Activated CD8-positive, alpha-beta memory T cell treated with anti-CD3 and anti-CD28 coated beads for 1 hour (primary cell): ENCODE measurements around the gene TMA7B.

Experiments used
- DNase-seq, 2 donors: peaks; one replicate each; pipeline ENCODE4 v3.0.0-alpha.2; 2020; ENCODE audit warnings: low read depth in 1 of 2; ENCODE audit errors: extremely low read depth in 1 of 2

The TMA7B gene

GRCh38 chr22:39997939-39998726, 37.9 kb downstream of the TMA7B start:
- DNase-seq = no peak

- DNase-seq = no peak
Observed at GRCh38 chr22:39999144-39999757, 39.1 kb downstream of the TMA7B start.

DNA sequence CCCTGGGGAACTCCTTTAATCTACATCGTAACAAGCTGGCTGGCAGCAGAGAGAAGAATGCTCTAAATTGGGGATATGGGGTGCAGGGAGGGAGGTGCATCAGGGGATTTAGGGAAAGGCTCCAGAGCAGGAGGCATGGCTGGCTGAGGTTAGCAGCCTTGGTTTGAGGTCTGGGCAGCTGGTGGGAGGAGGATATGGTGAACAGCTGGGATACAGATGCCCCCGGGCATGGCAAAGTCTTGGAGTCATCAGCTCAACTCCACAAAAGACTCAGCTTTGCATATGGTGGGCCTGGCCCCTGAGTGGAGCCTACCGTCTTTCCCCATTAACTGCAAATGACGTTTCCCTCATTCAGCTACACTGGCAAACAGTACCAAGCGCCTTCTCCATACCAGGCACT, 40.0 kb downstream of the TMA7B start:
- no peak for DNase-seq

DNA sequence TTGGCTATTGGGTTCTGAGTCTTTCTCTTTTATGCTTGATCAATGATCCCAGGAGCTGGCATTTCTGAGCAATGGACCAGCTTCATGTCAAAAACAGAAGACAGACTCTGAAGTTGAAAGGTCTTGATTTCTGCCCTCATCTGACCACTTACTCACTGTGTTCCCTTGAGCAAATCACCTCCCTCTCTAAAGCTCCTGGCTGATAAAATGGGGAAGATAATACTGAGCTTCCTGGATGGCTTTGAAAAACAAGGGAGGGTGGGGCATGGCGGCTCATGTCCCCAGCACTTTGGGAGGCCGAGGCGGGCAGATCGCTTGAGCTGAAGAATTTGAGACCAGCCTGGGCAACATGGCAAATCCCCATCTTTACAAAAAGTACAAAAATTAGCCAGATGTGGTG, 40.9 kb downstream of the TMA7B start:
- DNase-seq = no peak

DNA sequence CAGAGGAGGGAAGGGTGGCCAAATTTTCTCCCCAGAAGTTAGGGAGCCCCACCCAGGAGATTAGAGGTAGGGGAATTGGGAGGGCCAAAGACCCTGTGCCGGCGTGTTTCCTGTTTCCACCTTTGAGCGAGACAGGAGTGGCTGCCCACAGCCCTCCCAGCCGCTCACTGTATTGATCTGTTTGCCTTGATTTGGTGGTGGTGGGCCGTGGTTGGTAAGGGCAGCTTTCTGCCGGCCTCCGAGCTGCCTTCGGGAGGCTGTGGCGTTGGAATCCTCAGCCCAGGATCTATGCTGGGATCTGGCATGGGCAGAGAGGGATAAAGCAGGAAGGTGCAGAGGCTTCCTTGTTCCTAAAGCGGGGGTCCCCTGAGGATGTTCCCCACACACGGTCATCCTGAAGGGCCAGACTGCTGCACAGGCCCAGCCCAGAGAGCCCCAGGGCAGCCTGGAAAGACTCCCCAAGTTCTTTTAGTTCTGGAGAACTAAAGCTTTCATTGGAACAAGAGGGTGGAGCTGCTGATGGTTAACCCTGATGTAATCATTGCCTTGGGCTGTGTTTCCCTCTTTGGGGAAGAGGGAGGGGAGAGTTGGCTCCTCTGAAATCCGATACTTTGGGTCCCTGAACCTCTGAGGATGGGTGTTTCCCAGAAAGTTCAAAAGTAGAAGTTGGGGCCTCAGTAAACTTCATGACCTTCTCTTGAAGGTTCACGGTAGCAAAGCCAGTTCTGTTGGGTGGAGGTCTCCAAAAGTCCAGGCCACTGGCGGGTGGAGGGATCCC, 41.8 kb downstream of the TMA7B start:
- DNase-seq = no peak

DNA sequence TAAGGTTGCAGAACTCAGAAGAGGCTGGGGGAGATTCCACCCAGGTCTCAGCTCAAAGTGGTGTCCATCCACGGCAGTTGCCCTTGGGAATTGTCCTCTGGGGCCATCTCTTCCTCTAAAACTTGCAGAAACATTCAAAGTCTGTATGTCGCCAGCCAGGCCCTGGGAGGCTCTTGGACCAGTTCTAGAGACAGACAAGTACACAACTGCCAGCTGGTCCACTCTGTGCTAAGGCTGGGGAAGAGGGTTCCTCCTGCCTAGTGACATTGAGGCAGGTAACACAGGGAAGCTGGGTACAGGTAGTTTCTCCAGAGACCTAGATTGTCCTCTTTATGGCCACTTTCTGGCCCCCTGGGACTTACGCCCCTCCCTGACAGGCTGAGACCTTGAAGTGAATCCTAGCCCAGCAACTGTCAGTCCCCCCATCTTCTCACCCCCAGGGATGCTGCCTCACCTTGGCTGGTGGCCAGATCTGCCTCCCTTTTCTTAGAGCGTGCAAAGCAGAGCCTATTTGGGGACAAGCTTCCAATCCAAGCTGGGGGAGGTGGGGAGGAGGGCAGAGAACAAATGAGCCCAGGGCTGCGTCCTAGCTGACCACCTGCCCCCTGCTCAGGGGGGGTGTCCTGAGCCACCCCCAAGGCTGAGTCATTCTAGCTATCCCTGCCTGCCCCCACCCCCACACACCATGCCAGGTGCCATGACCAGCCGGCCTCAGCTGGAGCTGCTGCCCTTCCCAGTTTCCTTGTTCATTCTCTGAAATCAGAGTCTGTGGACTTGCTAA, 42.9 kb downstream of the TMA7B start:
- DNase-seq = no peak

DNA sequence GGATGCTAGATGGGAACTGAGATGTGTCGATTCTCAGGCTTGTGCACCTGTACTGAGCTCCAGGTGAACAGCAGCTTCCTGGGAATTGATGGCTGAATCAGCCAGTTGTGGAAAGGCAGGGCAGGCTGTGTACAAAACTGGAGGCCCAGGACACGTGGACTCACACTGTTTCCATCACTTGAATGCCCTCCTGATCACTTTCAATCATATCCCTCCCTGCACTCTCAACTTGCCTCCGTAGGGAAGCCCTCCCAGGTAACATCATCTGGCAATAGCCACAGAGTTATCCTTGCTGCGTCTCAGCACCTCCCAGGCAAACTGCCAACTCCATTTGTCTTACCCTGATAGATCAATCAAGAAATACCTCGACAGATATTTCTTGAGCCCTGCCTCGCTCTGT, 44.6 kb downstream of the TMA7B start:
- no peak for DNase-seq

DNA sequence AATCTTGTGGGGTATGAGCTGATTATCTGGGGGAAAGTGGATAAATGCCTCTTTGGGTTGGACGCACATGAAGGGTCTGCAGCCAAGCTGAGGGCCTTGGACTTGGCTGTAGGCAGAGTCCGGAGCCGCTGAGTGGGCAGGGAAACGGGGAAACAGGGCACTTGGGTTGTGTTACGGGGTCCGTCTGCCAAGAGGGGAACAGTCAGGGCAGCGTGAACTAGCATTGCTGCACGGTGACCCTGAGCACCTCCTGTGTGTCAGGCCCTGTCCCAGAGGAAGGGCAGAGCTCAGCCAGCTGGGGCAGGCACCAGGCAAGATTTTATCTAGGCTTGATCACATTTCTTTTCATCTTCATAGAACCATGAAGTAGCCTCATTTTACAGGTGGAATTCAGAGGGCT, 46.4 kb downstream of the TMA7B start:
- no peak for DNase-seq

DNA sequence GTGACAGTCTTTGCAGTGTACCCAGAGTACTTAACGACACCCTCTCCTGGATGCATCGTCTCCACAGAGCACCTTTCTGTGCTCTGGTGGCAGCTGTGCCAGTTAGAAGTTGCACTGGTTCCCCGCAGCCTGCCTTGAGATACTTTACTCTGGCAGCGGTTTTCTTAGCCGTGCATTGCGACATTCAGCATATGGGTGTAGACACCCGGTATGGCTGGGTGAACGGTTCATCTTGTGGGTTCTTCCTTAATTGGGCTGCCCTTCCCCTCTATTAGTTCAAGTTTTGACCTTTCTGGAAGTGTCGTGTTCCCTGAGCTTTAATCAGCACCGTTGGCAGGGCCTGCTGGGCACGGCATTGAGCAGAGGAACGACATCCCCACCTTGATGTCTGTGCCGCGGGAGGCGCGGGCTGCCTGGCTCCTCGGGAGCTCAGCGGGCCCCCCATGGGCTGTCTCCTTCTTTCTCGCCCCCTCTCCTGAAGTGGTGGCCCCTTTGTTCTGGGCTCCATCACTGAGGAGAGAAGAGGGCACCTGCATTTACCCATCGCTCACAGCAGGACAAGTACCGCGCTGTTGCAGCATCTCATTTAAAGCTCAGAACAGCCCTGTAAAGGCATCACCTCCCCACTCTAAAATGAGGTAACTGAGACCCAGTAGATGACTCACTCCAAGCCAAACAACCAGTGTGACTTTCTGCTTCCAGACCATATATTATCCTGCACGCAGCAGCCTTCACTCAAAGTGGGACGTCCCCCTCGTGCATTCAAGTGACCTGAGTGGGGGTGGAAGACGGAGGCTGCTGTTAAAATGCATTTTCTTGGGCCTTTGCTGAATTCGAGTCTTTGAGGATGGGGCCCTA, 47.9 kb downstream of the TMA7B start:
- no peak for DNase-seq

- no peak for DNase-seq
Observed at GRCh38 chr22:40008726-40009291, 48.6 kb downstream of the TMA7B start.

DNA sequence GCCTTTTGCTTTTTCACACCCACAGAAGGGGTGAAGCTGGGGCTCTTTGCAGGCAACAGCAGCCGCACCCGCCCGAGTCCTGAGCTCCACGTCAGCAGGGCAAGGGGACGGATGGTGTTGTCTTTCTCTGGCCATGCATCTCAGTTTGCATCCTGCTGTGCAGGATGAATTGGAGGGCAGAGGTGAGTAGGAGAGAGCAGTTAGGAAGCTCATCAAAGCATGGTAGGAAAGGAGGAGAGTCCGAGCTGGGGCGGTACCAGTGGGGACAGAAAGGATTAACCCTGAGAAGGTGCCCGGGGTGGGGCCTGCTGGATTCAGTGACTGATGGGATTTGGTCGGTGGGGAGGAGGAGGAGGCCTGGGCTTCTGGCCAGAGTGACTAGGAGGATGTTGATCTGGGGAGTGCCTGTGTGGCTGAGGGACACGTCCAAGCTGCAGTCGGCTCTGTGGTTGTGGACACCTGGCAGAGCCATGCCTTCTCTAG, 49.1 kb downstream of the TMA7B start:
- DNase-seq = no peak

GRCh38 chr22:40009951-40010671, 49.9 kb downstream of the TMA7B start:
- DNase-seq = peak in 1 of 2 donors; percentile 30

DNA sequence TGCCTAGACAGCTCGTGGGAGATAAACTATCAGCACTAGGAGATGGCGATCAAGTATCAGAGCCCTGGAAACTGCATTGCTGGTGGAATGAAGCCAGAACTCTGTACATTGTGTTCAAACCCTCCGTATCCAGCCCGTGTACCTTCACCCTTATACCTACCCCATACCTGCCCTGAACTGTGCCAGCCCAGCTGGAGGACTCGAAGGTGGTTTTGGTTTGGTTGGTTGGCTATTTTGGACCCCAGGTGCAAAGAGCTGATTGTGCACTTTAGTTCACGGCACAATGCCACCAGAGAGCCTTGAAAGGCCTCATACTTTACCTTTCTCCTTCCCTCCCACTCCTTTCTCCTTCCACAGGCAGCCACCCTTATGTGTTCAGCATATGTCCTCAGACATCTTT, 50.5 kb downstream of the TMA7B start:
- no peak for DNase-seq
